ENCODE measurements around the gene ZNF774.

DNA sequence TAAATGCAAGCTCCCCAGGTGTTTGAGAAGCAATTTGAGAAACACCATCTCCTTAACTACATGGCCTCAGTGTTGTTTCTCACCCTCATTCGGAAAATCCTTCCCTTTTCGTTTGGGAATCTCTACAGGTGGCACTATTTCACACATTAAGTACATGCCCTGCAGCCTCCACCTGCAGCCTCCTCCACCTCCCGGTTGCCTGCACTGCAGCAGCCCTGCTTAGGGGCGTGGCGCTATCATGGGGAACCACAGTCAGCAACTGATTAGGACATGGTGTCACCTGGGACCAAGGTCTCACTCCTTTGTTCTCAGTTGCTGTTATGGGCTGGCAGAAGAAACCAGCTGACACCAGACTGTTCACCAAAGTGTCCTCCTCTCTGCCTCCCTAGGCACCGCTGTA is 11.7 kb upstream of the ZNF774 start:
- TF ChIP-seq, protein P1, sequence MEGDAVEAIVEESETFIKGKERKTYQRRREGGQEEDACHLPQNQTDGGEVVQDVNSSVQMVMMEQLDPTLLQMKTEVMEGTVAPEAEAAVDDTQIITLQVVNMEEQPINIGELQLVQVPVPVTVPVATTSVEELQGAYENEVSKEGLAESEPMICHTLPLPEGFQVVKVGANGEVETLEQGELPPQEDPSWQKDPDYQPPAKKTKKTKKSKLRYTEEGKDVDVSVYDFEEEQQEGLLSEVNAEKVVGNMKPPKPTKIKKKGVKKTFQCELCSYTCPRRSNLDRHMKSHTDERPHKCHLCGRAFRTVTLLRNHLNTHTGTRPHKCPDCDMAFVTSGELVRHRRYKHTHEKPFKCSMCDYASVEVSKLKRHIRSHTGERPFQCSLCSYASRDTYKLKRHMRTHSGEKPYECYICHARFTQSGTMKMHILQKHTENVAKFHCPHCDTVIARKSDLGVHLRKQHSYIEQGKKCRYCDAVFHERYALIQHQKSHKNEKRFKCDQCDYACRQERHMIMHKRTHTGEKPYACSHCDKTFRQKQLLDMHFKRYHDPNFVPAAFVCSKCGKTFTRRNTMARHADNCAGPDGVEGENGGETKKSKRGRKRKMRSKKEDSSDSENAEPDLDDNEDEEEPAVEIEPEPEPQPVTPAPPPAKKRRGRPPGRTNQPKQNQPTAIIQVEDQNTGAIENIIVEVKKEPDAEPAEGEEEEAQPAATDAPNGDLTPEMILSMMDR (IDR thresholded peaks at IDR 0.05), result no peak
- no peak for TF ChIP-seq POLR2A (IDR thresholded peaks at IDR 0.05)
- no peak for TF ChIP-seq EP300 (IDR thresholded peaks at IDR 0.05)
